ENCODE data around the gene EXOSC1. TPM values are rescaled to one million over a fixed set of nuclear protein-coding genes. Genes with fewer than 3 reads are reported as not detected.

The EXOSC1 gene
- total and polyA plus RNA-seq, 2 of the 13 experiments (the other 11 are each of a cell fraction or from before 2014, with no cell fraction given) = 36.3 to 39.9 TPM

DNA sequence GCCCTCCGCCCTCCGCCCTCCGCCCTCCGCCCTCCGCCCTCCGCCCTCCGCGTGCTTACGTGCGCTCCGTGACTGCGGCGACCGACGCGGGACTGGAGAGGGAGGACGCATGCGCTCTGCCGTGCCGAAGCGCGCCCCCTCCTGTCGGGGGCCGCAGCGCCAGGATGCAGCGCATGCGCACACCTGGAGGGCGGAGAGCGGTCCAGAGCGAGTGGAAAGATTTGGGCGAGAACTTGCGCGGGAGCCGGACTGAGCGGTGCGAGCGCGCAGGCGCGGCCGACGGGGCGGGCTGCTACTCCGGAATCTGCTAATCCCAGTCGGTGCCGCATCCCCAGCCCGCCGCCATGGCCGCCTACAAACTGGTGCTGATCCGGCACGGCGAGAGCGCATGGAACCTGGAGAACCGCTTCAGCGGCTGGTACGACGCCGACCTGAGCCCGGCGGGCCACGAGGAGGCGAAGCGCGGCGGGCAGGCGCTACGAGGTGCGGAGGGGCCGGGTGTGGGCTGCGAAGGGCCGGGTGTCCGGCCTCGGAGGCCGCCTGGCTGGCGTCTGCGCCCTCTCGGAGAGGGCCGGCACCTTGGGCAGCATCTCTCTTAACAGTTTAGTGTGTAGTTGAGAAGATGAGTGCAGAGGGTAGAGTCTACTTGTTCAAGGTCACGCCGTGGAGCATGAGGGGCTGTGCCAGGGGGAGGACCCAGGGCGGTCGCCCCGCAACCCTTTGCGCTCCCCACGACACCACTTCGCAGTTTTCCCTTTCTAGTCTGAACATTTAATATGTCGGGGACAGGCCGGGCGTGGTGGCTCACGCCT lies 19.6 kb downstream of the EXOSC1 start, which contains the start of gene PGAM1 (continued):
- TF ChIP-seq, protein P1, sequence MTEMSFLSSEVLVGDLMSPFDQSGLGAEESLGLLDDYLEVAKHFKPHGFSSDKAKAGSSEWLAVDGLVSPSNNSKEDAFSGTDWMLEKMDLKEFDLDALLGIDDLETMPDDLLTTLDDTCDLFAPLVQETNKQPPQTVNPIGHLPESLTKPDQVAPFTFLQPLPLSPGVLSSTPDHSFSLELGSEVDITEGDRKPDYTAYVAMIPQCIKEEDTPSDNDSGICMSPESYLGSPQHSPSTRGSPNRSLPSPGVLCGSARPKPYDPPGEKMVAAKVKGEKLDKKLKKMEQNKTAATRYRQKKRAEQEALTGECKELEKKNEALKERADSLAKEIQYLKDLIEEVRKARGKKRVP (CRISPR knock-in tag; IDR thresholded peaks at IDR 0.05) = 0 out of 4 replicates have a peak, but pooled peaks of 1 of the 2 experiments have one; percentile 53
- no peak for TF ChIP-seq KLF13 (CRISPR knock-in tag; IDR thresholded peaks at IDR 0.05)
- TF ChIP-seq KAT8 (CRISPR knock-in tag; IDR thresholded peaks at IDR 0.05) = peak; percentile 77
- TF ChIP-seq STAG1 (CRISPR knock-in tag; IDR thresholded peaks at IDR 0.05) = peak; percentile 11; the same call in 1 of the 2 replicates
- TF ChIP-seq, protein P2, sequence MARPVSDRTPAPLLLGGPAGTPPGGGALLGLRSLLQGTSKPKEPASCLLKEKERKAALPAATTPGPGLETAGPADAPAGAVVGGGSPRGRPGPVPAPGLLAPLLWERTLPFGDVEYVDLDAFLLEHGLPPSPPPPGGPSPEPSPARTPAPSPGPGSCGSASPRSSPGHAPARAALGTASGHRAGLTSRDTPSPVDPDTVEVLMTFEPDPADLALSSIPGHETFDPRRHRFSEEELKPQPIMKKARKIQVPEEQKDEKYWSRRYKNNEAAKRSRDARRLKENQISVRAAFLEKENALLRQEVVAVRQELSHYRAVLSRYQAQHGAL (CRISPR knock-in tag; IDR thresholded peaks at IDR 0.05; ENCODE audit: not compliant biosample characterization) = no peak
- TF ChIP-seq, protein P3, sequence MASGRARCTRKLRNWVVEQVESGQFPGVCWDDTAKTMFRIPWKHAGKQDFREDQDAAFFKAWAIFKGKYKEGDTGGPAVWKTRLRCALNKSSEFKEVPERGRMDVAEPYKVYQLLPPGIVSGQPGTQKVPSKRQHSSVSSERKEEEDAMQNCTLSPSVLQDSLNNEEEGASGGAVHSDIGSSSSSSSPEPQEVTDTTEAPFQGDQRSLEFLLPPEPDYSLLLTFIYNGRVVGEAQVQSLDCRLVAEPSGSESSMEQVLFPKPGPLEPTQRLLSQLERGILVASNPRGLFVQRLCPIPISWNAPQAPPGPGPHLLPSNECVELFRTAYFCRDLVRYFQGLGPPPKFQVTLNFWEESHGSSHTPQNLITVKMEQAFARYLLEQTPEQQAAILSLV (CRISPR knock-in tag; IDR thresholded peaks at IDR 0.05; ENCODE audit: borderline replicate concordance) = peak; percentile 56; the same call in 1 of the 2 replicates
- TF ChIP-seq THRA (CRISPR knock-in tag; IDR thresholded peaks at IDR 0.05; ENCODE audit: borderline replicate concordance) = peak; percentile 14; the same call in 1 of the 2 replicates
- TF ChIP-seq, protein P4, sequence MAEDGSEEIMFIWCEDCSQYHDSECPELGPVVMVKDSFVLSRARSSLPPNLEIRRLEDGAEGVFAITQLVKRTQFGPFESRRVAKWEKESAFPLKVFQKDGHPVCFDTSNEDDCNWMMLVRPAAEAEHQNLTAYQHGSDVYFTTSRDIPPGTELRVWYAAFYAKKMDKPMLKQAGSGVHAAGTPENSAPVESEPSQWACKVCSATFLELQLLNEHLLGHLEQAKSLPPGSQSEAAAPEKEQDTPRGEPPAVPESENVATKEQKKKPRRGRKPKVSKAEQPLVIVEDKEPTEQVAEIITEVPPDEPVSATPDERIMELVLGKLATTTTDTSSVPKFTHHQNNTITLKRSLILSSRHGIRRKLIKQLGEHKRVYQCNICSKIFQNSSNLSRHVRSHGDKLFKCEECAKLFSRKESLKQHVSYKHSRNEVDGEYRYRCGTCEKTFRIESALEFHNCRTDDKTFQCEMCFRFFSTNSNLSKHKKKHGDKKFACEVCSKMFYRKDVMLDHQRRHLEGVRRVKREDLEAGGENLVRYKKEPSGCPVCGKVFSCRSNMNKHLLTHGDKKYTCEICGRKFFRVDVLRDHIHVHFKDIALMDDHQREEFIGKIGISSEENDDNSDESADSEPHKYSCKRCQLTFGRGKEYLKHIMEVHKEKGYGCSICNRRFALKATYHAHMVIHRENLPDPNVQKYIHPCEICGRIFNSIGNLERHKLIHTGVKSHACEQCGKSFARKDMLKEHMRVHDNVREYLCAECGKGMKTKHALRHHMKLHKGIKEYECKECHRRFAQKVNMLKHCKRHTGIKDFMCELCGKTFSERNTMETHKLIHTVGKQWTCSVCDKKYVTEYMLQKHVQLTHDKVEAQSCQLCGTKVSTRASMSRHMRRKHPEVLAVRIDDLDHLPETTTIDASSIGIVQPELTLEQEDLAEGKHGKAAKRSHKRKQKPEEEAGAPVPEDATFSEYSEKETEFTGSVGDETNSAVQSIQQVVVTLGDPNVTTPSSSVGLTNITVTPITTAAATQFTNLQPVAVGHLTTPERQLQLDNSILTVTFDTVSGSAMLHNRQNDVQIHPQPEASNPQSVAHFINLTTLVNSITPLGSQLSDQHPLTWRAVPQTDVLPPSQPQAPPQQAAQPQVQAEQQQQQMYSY (CRISPR knock-in tag; IDR thresholded peaks at IDR 0.05) = peak; percentile 93
- no peak for TF ChIP-seq ARNTL (CRISPR knock-in tag; IDR thresholded peaks at IDR 0.05)
- no peak for TF ChIP-seq ZNF674 (CRISPR knock-in tag; IDR thresholded peaks at IDR 0.05; ENCODE audit: low read depth)
- TF ChIP-seq ZFP36L1 (CRISPR knock-in tag; IDR thresholded peaks at IDR 0.05) = 0 out of 2 replicates have a peak, but pooled peaks have one; percentile 60
- TF ChIP-seq, protein P5, sequence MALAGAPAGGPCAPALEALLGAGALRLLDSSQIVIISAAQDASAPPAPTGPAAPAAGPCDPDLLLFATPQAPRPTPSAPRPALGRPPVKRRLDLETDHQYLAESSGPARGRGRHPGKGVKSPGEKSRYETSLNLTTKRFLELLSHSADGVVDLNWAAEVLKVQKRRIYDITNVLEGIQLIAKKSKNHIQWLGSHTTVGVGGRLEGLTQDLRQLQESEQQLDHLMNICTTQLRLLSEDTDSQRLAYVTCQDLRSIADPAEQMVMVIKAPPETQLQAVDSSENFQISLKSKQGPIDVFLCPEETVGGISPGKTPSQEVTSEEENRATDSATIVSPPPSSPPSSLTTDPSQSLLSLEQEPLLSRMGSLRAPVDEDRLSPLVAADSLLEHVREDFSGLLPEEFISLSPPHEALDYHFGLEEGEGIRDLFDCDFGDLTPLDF (CRISPR knock-in tag; IDR thresholded peaks at IDR 0.05) = peak; percentile 89
- peak; percentile 72; the same call in 1 of the 2 replicates for TF ChIP-seq HOXA3 (CRISPR knock-in tag; IDR thresholded peaks at IDR 0.05)
- TF ChIP-seq ZNF766 (CRISPR knock-in tag; IDR thresholded peaks at IDR 0.05; ENCODE audit: borderline replicate concordance) = peak; percentile 68; the same call in 1 of the 2 replicates
- peak; percentile 40; the same call in 1 of the 2 replicates for TF ChIP-seq RXRB (CRISPR knock-in tag; IDR thresholded peaks at IDR 0.05; ENCODE audit: borderline replicate concordance)
- peak; percentile 80 for TF ChIP-seq GABPB1 (CRISPR knock-in tag; IDR thresholded peaks at IDR 0.05)
- TF ChIP-seq RAD21 (CRISPR knock-in tag; IDR thresholded peaks at IDR 0.05) = peak; percentile 26
- peak; percentile 19; the same call in 1 of the 2 replicates for TF ChIP-seq ZNF263 (CRISPR knock-in tag; IDR thresholded peaks at IDR 0.05)
- TF ChIP-seq ERF (CRISPR knock-in tag; IDR thresholded peaks at IDR 0.05) = peak; percentile 81

All from HepG2 (cell line).